IMR-90 (cell line): ENCODE data around the gene ITGA1. TPM values are rescaled to one million over a fixed set of nuclear protein-coding genes. Genes with fewer than 3 reads are reported as not detected.

Experiments
- FOS ChIP-seq: fragments of 150-350 bp; IDR thresholded peaks from 2 replicates; pipeline ENCODE4 v1.6.1; 2016; ENCODE audit warnings: low read depth, low read length
- RFX5 ChIP-seq: IDR thresholded peaks from 2 replicates; pipeline ENCODE4 v1.8.0; 2012; ENCODE audit warnings: low read depth, mild to moderate bottlenecking, low read length, moderate library complexity
- polyA plus RNA-seq, 3 experiments: library from polyadenylated mRNA; depleted of rRNA; stranded (reverse); fragments of >200 nt; gene quantifications; 2 replicates each; pipeline ENCODE4 v1.2.3, GENCODE V29; 2012; ENCODE audit warnings: low replicate concordance in 1 of 3
- total RNA-seq: library from RNA; depleted of rRNA; stranded (reverse); fragments of >200 nt; gene quantifications from 2 replicates; pipeline ENCODE4 v1.2.3, GENCODE V29; 2012
- TF ChIP-seq, protein P1 (sequence below): conservative IDR thresholded peaks from 2 replicates; pipeline ENCODE4 v1.5.1; 2012; ENCODE audit warnings: mild to moderate bottlenecking, low read depth, low read length, improper control_type of control experiment
- TF ChIP-seq, protein P2 (sequence below): fragments of 150-350 bp; IDR thresholded peaks from 2 replicates; pipeline ENCODE4 v1.6.1; 2016; ENCODE audit warnings: low read depth, mild to moderate bottlenecking, low read length, moderate library complexity, borderline replicate concordance

Gene ITGA1
- total and polyA plus RNA-seq, 2 of the 4 experiments (the other 2 are of a cell fraction), result 22.3 to 95.2 TPM

DNA sequence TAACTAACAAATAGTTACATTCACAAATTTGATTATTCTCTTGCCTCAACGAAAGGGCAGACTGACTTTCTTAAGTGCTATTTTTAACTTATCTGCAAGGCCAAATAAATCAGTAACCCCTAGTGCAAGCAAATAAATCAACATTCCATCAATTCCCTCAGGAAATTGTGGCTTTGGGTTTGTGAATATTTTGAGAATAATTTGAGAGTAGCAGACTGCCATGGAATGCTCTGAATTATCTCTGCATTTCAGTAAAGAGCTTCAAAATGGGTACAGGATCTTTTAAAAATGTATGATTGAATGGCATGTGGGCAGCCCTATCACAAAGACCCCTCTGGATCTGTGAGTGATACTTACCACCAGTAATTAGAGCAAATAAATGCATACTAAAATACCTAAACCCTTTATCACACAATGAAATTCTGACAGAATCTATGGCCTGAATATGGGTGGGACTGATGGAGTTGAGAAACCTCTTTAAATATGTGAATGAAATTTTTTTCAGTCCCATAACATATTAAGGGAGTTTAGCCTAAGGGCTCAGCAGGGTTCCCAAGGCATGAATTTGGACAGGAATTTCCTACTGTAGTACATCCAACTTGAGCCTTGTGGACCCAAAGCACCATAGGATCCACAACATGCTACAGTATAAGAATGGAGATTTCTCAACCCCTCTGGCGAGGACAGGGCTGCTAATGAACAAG lies 109.0 kb downstream of the ITGA1 start (continued):
- TF ChIP-seq, protein P1, sequence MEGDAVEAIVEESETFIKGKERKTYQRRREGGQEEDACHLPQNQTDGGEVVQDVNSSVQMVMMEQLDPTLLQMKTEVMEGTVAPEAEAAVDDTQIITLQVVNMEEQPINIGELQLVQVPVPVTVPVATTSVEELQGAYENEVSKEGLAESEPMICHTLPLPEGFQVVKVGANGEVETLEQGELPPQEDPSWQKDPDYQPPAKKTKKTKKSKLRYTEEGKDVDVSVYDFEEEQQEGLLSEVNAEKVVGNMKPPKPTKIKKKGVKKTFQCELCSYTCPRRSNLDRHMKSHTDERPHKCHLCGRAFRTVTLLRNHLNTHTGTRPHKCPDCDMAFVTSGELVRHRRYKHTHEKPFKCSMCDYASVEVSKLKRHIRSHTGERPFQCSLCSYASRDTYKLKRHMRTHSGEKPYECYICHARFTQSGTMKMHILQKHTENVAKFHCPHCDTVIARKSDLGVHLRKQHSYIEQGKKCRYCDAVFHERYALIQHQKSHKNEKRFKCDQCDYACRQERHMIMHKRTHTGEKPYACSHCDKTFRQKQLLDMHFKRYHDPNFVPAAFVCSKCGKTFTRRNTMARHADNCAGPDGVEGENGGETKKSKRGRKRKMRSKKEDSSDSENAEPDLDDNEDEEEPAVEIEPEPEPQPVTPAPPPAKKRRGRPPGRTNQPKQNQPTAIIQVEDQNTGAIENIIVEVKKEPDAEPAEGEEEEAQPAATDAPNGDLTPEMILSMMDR, result no peak
- TF ChIP-seq RFX5, result no peak
- TF ChIP-seq FOS, result no peak
- TF ChIP-seq, protein P2, sequence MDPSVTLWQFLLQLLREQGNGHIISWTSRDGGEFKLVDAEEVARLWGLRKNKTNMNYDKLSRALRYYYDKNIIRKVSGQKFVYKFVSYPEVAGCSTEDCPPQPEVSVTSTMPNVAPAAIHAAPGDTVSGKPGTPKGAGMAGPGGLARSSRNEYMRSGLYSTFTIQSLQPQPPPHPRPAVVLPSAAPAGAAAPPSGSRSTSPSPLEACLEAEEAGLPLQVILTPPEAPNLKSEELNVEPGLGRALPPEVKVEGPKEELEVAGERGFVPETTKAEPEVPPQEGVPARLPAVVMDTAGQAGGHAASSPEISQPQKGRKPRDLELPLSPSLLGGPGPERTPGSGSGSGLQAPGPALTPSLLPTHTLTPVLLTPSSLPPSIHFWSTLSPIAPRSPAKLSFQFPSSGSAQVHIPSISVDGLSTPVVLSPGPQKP, result no peak
